GM23248 (cell line): ENCODE results near the gene GADD45B.

Experiments used
- EZH2 ChIP-seq: fragments of 200-600 bp; sonication (generic); IDR thresholded peaks from 2 replicates; pipeline ENCODE4 v1.6.1; 2018; ENCODE audit warnings: antibody characterized with exemption, mild to moderate bottlenecking; ENCODE audit not compliant: insufficient read depth, poor library complexity, severe bottlenecking
- EZH2phosphoT487 ChIP-seq: fragments of 200-600 bp; sonication (generic); IDR thresholded peaks from 2 replicates; pipeline ENCODE4 v1.6.1; 2018; ENCODE audit warnings: antibody characterized with exemption, moderate library complexity, mild to moderate bottlenecking, low read depth; ENCODE audit not compliant: insufficient read depth

GRCh38 chr19:2434721-2435265 lies 41.1 kb upstream of the GADD45B start:
- TF ChIP-seq EZH2 (no peak), EZH2phosphoT487 (no peak)
